Hepatocyte (in vitro differentiated cells): ENCODE measurements around the gene ZNF793. TPM values are rescaled to one million over a fixed set of nuclear protein-coding genes. Genes with fewer than 3 reads are reported as not detected.
A peak's percentile ranks its signal among the peaks of the same experiment; 100 is the strongest.

Source experiments
- DNase-seq: peaks from one replicate; pipeline ENCODE4 v3.0.0-alpha.2; 2016; ENCODE audit warnings: low spot score
- H2AFZ ChIP-seq: fragments of 200-600 bp; sonication (generic); 2 replicates; pipeline ENCODE4 v1.6.0; 2016; ENCODE audit warnings: antibody characterized with exemption, mild to moderate bottlenecking
- H3K27ac ChIP-seq: fragments of 200-600 bp; sonication (generic); 2 replicates; pipeline ENCODE4 v1.5.1; 2016; ENCODE audit warnings: mild to moderate bottlenecking
- H3K27me3 ChIP-seq: fragments of 200-600 bp; sonication (generic); 2 replicates; pipeline ENCODE4 v1.6.1; 2016
- H3K36me3 ChIP-seq: fragments of 200-600 bp; sonication (generic); replicated peaks from 2 replicates; pipeline ENCODE4 v1.5.1; 2016; ENCODE audit warnings: low read depth; ENCODE audit not compliant: insufficient read depth
- H3K4me1 ChIP-seq: fragments of 200-600 bp; sonication (generic); 2 replicates; pipeline ENCODE4 v1.5.1; 2016; ENCODE audit warnings: mild to moderate bottlenecking, moderate library complexity; ENCODE audit not compliant: insufficient read depth
- H3K4me2 ChIP-seq: fragments of 200-600 bp; sonication (generic); 2 replicates; pipeline ENCODE4 v1.6.0; 2016
- H3K4me3 ChIP-seq: fragments of 200-600 bp; sonication (generic); 2 replicates; pipeline ENCODE4 v1.5.1; 2016; ENCODE audit warnings: mild to moderate bottlenecking
- H3K79me2 ChIP-seq: fragments of 200-600 bp; sonication (generic); 2 replicates; pipeline ENCODE4 v1.6.0; 2017; ENCODE audit warnings: mild to moderate bottlenecking
- H3K9me2 ChIP-seq: fragments of 200-600 bp; sonication (generic); replicated peaks from 2 replicates; pipeline ENCODE4 v1.6.0; 2017; ENCODE audit warnings: mild to moderate bottlenecking; ENCODE audit not compliant: insufficient read depth
- H3K9me3 ChIP-seq: fragments of 200-600 bp; sonication (generic); 2 replicates; pipeline ENCODE4 v1.5.1; 2016; ENCODE audit warnings: low read depth, mild to moderate bottlenecking
- H4K20me1 ChIP-seq: fragments of 200-600 bp; sonication (generic); 2 replicates; pipeline ENCODE4 v1.6.0; 2016; ENCODE audit warnings: mild to moderate bottlenecking; ENCODE audit not compliant: insufficient read depth, poor library complexity, severe bottlenecking
- EZH2 ChIP-seq: fragments of 200-600 bp; sonication (generic); IDR thresholded peaks from 2 replicates; pipeline ENCODE4 v1.6.1; 2016; ENCODE audit warnings: antibody characterized with exemption, mild to moderate bottlenecking, borderline replicate concordance
- EZH2phosphoT487 ChIP-seq: fragments of 200-600 bp; sonication (generic); IDR thresholded peaks from one replicate; pipeline ENCODE4 v1.6.1; 2018; ENCODE audit warnings: antibody characterized with exemption, mild to moderate bottlenecking, low read depth, moderate library complexity; ENCODE audit not compliant: unreplicated experiment, severe bottlenecking
- WGBS: methylation state at CpG from one replicate; pipeline ENCODE4 v1.1.6; 2016; ENCODE audit warnings: low lambda C conversion rate; ENCODE audit errors: missing lambda C conversion rate; 5-methylcytosine and 5-hydroxymethylcytosine counted together
- polyA plus RNA-seq: library from polyadenylated mRNA; unstranded; fragments of >200 nt; fragmentation: Nextera tagmentation; extraction: Ambion mirVana; gene quantifications from 2 replicates; pipeline ENCODE4 v1.2.1, GENCODE V29; 2016
- total RNA-seq: library from RNA; depleted of rRNA; stranded (reverse); fragments of >200 nt; gene quantifications from 2 replicates; pipeline ENCODE4 v1.2.3, GENCODE V29; 2014
- TF ChIP-seq, protein P1 (sequence below): fragments of 200-600 bp; sonication (generic); IDR thresholded peaks from 2 replicates; pipeline ENCODE4 v1.5.1; 2016; ENCODE audit warnings: antibody characterized with exemption, mild to moderate bottlenecking; ENCODE audit not compliant: poor library complexity

Gene ZNF793
- total and polyA plus RNA-seq, 2 experiments from 2014 or later: 5.8 to 6.2 TPM

DNA sequence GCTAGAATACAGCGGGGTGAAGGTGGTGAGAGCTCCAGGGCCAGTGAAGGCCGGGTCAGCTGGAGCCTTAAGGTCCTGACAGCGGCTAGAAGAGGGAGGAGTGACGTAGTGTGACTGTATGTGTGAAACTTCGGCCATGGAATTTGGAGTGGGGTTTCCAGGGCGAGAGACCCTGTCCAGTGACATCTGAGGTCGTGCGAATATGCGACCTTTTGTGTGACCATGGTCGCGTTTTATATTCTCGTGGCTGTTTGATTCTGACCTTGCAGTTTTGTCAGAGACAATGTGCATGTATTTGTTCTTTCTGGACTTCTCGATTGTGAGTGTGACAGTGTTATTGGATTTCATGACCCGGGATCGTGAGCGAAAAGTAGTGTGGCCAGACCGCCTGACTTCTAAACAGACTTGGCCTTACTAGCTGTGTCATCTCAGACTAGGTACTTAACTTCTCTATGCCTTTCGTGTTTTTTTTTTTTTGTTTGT, 39.1 kb upstream of the ZNF793 start:
- H3K4me3 ChIP-seq: peak overlapping the region; percentile 99
- H3K36me3 ChIP-seq: peaks cover 5% of the 10 kb centered on the region
- WGBS: 68% methylated on average over 18 of the region's 18 CpGs
- H3K79me2 ChIP-seq: peaks cover 44% of the 10 kb centered on the region
- no peak for TF ChIP-seq EZH2phosphoT487
- TF ChIP-seq, protein P1, sequence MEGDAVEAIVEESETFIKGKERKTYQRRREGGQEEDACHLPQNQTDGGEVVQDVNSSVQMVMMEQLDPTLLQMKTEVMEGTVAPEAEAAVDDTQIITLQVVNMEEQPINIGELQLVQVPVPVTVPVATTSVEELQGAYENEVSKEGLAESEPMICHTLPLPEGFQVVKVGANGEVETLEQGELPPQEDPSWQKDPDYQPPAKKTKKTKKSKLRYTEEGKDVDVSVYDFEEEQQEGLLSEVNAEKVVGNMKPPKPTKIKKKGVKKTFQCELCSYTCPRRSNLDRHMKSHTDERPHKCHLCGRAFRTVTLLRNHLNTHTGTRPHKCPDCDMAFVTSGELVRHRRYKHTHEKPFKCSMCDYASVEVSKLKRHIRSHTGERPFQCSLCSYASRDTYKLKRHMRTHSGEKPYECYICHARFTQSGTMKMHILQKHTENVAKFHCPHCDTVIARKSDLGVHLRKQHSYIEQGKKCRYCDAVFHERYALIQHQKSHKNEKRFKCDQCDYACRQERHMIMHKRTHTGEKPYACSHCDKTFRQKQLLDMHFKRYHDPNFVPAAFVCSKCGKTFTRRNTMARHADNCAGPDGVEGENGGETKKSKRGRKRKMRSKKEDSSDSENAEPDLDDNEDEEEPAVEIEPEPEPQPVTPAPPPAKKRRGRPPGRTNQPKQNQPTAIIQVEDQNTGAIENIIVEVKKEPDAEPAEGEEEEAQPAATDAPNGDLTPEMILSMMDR: no peak
- TF ChIP-seq EZH2: no peak
- H3K4me2 ChIP-seq: peak overlapping the region; percentile 97
- H3K9me3 ChIP-seq: peaks cover 10% of the 10 kb centered on the region
- H3K27ac ChIP-seq: peak overlapping the region; percentile 80
- peak overlapping the region; percentile 87 for H2AFZ ChIP-seq
- peaks cover 11% of the 10 kb centered on the region for H3K4me1 ChIP-seq
- H3K9me2 ChIP-seq: no peaks in the 10 kb centered on the region
- H3K27me3 ChIP-seq: no peaks in the 10 kb centered on the region
- no peaks in the 10 kb centered on the region for H4K20me1 ChIP-seq
- DNase-seq: no peak

DNA sequence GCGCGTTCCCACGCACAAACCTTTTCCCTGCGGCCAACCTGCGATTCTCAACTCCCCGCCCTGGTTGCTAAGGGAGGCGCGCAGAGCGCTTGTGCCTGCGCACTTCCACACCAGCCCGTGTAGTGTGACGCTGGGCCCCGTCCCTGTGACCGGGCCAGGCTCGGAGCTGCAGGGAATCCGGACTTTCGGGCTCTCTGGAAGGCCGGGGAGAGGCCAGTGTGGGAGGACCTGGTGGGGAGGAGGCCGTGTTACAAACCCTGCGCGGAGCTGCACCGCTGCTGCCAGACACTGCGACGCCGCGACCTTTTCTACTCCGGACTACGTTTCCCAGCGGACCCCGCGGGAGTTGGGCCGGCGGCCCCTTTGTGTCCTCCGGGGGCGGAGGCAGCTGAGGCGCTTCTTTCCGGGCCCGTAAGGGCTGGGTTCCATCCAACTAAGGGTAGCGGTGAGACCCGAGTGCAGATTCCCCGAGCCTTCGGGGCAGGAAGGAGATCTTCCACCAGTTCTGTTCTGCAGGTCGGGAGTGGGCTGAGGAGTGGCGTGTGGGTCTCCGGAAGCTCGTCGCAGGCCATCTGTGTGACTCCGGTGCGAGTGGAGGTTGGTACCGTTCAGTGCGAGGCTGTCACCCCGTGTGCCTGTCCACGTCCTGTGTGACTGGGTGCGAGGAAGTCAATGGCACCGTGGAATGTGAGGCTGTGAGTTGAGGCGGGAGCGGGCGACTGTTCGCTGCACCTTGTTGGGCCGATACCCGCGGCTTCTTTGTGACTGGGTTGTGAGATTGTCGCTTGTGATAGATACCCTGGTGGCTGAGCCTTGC, 37.6 kb upstream of the ZNF793 start, which contains the start of gene ZNF570:
Gene ZNF570, plus strand, starts transcription at position 396 of the 817 bp plus-strand sequence. CDS start 999 bp downstream, outside the sequence.
- Histone ChIP-seq H3K4me1 (peaks cover 11% of the 10 kb centered on the region), H3K27ac (peak within 1 kb of the TSS; percentile 94), H3K9me2 (no peaks in the 10 kb centered on the region), H3K79me2 (peaks cover 47% of the 10 kb centered on the region), H3K4me2 (peak within 1 kb of the TSS; percentile 97), H3K36me3 (no peaks in the 10 kb centered on the region), H4K20me1 (no peaks in the 10 kb centered on the region), H2AFZ (peak within 1 kb of the TSS; percentile 94), H3K9me3 (peaks cover 10% of the 10 kb centered on the region), H3K27me3 (no peaks in the 10 kb centered on the region), H3K4me3 (peak within 1 kb of the TSS; percentile 86)
- TF ChIP-seq EZH2phosphoT487 (no peak), EZH2 (no peak)
- TF ChIP-seq, protein P1: no peak
- 1% methylated on average over 63 of the region's 63 CpGs for WGBS
- DNase-seq: peak; percentile 93

DNA sequence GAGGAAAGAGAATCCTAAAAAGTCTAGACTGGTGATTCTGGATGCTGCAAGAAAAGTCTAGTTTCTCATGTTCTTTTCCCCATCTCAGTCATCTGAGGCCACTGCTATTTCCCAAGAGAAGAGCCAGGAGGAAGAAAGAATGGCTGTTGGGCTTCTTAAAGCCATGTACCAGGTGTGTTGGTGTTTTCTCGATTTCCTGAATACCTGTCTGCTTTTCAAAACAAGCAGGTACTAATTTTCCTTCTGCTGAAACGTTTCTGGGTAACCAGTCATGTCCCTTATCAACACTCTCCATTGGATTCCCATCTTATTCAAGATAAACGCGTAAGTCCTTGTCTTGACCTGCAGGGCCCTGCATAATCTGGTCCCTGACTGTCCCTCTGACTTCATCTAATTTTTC, 36.5 kb upstream of the ZNF793 start:
- Histone ChIP-seq H3K9me2 (no peaks in the 10 kb centered on the region), H3K27ac (no peak overlapping the region), H3K4me2 (peak overlapping the region; percentile 97), H3K36me3 (no peaks in the 10 kb centered on the region), H3K79me2 (peaks cover 43% of the 10 kb centered on the region), H4K20me1 (no peaks in the 10 kb centered on the region), H3K27me3 (no peaks in the 10 kb centered on the region), H3K4me1 (peaks cover 11% of the 10 kb centered on the region), H3K9me3 (peaks cover 7% of the 10 kb centered on the region), H3K4me3 (peak overlapping the region; percentile 86), H2AFZ (peak overlapping the region; percentile 94)
- WGBS: 82% methylated on average over 4 of the region's 4 CpGs
- no peak for DNase-seq
- no peak for TF ChIP-seq EZH2
- TF ChIP-seq, protein P1: no peak
- TF ChIP-seq EZH2phosphoT487: no peak
